HG02981 (cell line): ENCODE results near the gene NOTCH3.
A peak's percentile ranks its signal among the peaks of the same experiment; 100 is the strongest.

Source experiments
- ATAC-seq: cut with Tn5 transposase; IDR thresholded peaks from one replicate; pipeline ENCODE4 v1.9.1; 2021; ENCODE audit warnings: mild to moderate bottlenecking, moderate library complexity; ENCODE audit not compliant: unreplicated experiment

NOTCH3 gene

GRCh38 chr19:15237759-15238638 lies 37.2 kb upstream of the NOTCH3 start:
- ATAC-seq: no peak

GRCh38 chr19:15236886-15237285 lies 36.1 kb upstream of the NOTCH3 start:
- ATAC-seq: no peak

GRCh38 chr19:15235781-15236180 lies 35.0 kb upstream of the NOTCH3 start:
- ATAC-seq: no peak

GRCh38 chr19:15234431-15235130 lies 33.8 kb upstream of the NOTCH3 start:
- ATAC-seq: no peak

GRCh38 chr19:15231271-15231670 lies 30.5 kb upstream of the NOTCH3 start:
- ATAC-seq: no peak

- no peak for ATAC-seq
Observed at GRCh38 chr19:15227261-15227660, 26.5 kb upstream of the NOTCH3 start.

- ATAC-seq: no peak
Observed at GRCh38 chr19:15225760-15226159, 25.0 kb upstream of the NOTCH3 start.

GRCh38 chr19:15223649-15224361 lies 23.0 kb upstream of the NOTCH3 start:
- no peak for ATAC-seq

- ATAC-seq: peak; percentile 80
Observed at GRCh38 chr19:15222738-15223648, 22.2 kb upstream of the NOTCH3 start.

GRCh38 chr19:15220833-15221232 lies 20.0 kb upstream of the NOTCH3 start:
- ATAC-seq: no peak

GRCh38 chr19:15218501-15218900 lies 17.7 kb upstream of the NOTCH3 start:
- no peak for ATAC-seq

GRCh38 chr19:15216363-15216762 lies 15.6 kb upstream of the NOTCH3 start:
- no peak for ATAC-seq

- no peak for ATAC-seq
Observed at GRCh38 chr19:15213715-15214381, 13.1 kb upstream of the NOTCH3 start.

GRCh38 chr19:15212711-15213110 lies 11.9 kb upstream of the NOTCH3 start:
- no peak for ATAC-seq

GRCh38 chr19:15210323-15210781 lies 9.6 kb upstream of the NOTCH3 start:
- ATAC-seq: no peak

- ATAC-seq: no peak
Observed at GRCh38 chr19:15201374-15202023, 704 bp upstream of the NOTCH3 start.

- ATAC-seq: no peak
Observed at GRCh38 chr19:15199661-15200552, 888 bp downstream of the NOTCH3 start.

- ATAC-seq: no peak
Observed at GRCh38 chr19:15198951-15199660, 1.7 kb downstream of the NOTCH3 start.
